Activated naive CD4-positive, alpha-beta T cell treated with Interleukin-2 at 50 U/mL for 16 hours (primary cell): ENCODE data around the gene PSG5.
"Not testable (repeated sequence)": the region's sequence is repeated elsewhere in the genome, so short reads cannot be mapped to it uniquely, and the experiment has no call there.

ENCODE experiments used
- DNase-seq: peaks from one replicate; pipeline ENCODE4 v3.0.0-alpha.2; 2020

The PSG5 gene

GRCh38 chr19:43181869-43182771, 4.2 kb downstream of the PSG5 start:
- DNase-seq, result not testable (repeated sequence)

GRCh38 chr19:43179569-43180147, 6.7 kb downstream of the PSG5 start:
- DNase-seq, result not testable (repeated sequence)

GRCh38 chr19:43178577-43178976, 7.8 kb downstream of the PSG5 start:
- DNase-seq, result not testable (repeated sequence)

DNA sequence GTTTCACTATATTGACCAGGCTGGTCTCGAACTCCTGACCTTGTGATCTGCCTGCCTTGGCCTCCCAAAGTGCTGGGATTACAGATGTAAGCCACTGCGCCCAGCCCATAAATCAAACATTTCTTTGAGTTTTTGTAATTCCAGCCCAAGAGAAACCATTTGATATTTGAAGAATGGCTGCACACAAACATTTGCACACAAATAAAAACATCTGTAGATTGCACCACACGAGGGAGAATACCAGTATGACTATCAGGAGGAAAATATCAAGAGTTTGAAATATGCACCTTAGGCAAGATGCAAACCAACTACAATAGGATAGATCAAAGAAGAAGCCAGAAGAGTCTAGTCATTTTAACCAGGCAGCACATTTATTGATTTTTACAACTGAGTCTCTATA, 20.4 kb downstream of the PSG5 start:
- not testable (repeated sequence) for DNase-seq

- DNase-seq, result not testable (repeated sequence)
Measured at GRCh38 chr19:43163135-43163534, 23.2 kb downstream of the PSG5 start.

GRCh38 chr19:43162261-43162660, 24.1 kb downstream of the PSG5 start:
- DNase-seq, result not testable (repeated sequence)

DNA sequence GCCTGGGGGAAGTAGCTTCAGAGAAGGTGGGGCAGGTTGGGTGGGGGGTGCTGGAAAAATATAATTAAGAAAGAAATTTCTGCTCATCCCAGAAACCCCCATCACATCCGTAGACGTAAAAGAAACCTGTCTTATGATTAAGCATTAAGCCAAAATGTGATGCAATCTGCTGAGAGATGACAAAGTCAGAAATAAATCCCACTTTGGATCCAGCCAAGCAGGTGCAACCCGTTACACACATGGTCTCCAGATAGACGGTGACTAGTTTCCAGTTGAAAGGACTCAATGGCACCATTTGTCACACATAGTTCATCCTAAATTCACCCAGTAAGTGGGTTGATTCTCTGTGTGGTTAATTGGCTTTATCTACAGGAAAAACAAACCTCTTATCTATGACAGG, 34.1 kb downstream of the PSG5 start:
- DNase-seq, result no peak

DNA sequence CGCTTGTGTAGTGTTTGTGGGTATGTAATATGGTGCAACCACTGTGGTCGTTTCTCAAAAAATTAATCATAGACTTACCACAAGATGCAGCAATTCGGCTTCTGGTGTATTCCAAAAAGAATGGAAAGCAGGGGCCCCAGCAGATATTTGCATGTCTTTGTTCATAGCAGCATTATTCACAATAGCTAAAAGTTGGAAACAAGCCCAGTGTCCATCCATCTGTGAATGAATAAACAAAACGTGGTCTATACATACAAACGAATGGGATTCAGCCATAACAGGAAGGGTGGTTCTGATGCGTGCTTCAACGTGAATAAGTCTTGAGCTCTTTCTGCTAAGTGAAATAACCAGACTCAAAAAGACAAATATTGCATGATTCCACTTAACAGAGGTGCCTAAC, 36.5 kb downstream of the PSG5 start:
- not testable (repeated sequence) for DNase-seq

DNA sequence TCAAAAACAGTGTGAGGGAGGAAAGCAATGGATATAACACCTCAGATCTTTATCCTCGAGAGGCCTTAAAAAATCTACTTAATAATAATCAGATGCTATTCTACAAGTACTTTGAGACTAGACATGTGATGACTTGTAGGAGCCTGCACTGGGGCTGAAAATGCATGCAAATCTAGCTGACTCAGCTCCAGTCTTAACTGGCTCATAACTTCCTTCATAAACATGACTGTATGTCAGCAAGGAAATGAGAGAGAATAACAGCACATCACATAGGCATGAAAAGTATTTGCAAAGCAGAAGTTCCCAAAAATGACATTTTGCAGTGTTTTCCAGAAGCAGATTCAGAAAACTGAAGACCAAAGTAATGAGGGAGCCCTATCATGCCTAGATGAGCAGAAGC, 38.1 kb downstream of the PSG5 start:
- no peak for DNase-seq

DNA sequence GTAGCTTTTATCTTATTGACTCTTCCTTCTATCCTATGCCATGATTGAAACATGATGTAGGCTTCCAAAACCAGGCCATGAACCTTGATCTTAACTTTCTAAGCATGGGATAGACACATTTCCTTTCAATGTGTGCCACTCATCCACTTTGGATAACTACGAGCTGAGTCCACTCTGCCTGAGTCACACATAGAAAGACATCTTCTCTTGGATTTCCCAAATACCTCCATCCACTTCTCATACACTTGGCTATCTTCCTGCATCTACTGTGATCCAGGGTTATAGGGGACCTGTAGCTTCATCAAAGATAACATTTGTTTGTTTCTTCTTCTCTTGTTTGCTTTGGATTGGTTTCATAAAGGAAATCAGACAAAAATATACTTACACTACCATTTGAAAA, 44.6 kb downstream of the PSG5 start:
- DNase-seq, result not testable (repeated sequence)

DNA sequence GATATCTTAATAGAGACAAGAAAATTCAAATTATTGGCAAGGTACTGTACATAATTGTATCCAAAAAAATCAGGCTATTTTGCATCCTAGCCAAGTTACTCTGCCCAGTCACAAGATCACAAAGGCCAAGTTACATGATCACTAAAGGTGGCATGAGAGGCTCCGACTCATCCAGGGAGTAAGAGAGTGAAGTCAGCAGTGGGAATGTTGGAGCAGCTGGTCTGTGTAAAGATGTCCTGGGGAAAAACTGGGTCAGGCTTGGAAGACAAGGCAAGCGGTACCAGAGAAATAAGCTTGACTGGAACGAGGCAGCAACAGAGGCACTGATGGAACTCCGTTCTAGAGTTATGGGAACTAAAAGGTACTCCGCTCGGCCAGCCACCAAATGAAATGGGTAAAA, 53.6 kb downstream of the PSG5 start:
- DNase-seq, result no peak

- DNase-seq, result not testable (repeated sequence)
Measured at GRCh38 chr19:43131281-43131842, 55.0 kb downstream of the PSG5 start.

DNA sequence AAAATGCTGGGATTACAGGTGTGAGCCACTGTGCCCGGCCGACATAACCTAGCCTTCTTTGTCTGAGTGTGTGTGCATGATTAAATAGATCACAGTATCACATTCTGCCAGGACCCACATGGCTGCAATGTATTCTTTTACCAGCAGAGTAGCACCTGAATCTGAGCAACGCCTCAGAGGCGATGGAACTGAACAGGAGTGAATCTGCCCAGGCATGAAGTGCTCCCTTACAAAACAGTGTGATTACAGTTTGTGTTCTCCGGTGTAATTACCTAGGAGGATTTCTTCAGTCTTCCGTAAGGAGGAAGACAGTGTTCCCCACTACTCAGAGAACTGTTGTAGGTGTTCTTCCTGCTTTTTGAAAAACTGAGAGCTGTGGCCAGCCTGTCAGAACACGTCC, 57.1 kb downstream of the PSG5 start:
- DNase-seq, result not testable (repeated sequence)

GRCh38 chr19:43127336-43127735, 59.0 kb downstream of the PSG5 start:
- not testable (repeated sequence) for DNase-seq

- DNase-seq, result no peak
Measured at GRCh38 chr19:43126720-43127119, 59.6 kb downstream of the PSG5 start.

- DNase-seq, result no peak
Measured at GRCh38 chr19:43124360-43124759, 62.0 kb downstream of the PSG5 start.

DNA sequence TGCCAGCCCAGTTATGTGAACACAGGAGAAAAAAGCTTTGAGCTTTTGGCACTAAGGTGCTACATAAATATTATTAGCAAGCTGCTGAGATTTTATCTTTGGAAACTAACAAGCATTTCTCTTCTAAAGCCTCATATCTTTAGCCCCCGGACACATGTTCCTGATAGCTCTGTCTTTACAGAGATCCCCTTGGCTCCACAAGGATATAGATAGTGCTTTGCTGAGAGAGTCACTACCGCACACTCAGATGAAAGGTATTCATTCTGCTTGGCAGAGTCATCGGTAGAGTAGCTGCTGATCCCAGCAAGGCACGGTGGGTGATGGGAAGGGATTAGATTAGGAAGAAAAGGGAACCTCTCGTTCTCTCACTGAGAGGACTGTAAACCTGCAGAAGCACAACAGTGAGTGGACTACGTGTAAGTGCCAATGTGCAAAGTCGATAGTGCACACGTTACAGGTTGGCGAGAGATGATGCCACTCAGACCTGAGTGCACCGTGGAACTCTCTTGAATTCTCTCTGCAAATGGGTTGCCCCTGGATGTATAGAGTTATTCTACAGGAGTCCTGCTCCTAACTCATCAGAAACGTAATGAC, 65.8 kb downstream of the PSG5 start:
- DNase-seq, result not testable (repeated sequence)

DNA sequence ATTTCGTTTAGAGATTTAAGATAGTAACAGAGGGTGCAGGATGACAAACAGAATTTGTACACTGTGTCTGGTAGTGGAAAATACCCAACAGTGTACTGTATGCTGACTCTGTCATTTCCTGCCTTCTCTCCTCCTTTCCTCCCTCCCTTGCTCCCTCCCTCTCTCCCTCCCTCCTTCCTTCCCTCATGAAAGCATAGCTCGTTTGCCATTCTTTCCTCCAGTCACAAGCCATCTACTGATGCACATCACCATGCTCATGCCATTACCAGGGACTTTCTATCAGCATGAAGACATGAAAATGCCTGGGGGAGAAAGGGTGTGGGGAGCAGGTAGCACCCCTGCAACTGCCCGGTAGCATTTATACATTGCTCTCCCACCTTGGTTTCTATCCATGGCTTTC, 66.8 kb downstream of the PSG5 start:
- DNase-seq, result not testable (repeated sequence)
